NCI-H460 (cell line): Measurements from ENCODE around the gene GGA2. TPM values are rescaled to one million over a fixed set of nuclear protein-coding genes. Genes with fewer than 3 reads are reported as not detected.
"Not testable (repeated sequence)": the region's sequence is repeated elsewhere in the genome, so short reads cannot be mapped to it uniquely, and the experiment has no call there.

Experiments
- DNase-seq: peaks from one replicate; pipeline ENCODE4 v3.0.0-alpha.2; 2016; ENCODE audit warnings: low read depth; ENCODE audit errors: extremely low read depth
- total RNA-seq: library from RNA; depleted of rRNA; stranded (reverse); fragments of >200 nt; shearing (Covaris generic); gene quantifications from 2 replicates; pipeline ENCODE4 v1.2.3, GENCODE V29; 2014

Gene GGA2
- total RNA-seq, 1 experiment from 2014 or later, result 17.1 TPM

DNA sequence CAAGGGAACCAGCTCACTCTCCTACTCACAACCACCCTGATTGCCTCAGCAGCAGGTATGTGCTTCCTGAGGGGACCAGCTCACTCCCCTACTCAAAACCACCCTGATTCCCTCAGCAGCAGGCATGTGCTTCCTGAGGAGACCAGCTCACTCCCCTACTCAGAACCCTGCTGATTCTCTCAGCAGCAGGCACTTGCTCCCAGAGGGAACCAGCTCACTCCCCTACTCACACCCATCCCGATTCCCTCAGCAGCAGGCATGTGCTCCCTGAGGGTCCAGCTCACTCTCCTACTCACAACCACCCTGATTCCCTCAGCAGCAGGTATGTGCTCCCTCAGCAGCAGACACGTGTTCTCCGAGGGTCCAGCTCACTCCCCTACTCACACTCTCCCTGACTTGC, 31.2 kb downstream of the GGA2 start:
- no peak for DNase-seq

- no peak for DNase-seq
These were observed 31.7 kb downstream of the GGA2 start for GRCh38 chr16:23478566-23478965.

GRCh38 chr16:23476289-23476688, 34.0 kb downstream of the GGA2 start:
- DNase-seq, result no peak

DNA sequence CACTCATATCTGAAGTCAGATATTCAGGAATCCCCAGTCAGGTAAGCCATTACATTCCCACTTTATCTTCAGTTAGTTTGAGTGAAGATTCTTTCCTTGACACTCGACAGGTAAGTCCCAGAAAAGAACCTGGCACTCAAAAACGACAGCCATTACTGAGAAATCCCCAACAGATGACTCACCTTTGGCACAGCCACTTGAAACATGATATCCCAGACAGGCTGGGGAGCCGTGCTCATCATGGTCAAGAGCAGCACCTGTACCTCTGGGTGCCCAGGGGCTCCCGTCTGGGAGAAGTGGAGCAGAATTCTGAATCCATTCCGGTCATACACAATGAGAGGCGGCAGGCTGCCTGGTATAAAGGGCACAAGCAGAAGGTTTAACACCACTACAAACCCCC, 40.5 kb downstream of the GGA2 start:
- DNase-seq, result no peak

DNA sequence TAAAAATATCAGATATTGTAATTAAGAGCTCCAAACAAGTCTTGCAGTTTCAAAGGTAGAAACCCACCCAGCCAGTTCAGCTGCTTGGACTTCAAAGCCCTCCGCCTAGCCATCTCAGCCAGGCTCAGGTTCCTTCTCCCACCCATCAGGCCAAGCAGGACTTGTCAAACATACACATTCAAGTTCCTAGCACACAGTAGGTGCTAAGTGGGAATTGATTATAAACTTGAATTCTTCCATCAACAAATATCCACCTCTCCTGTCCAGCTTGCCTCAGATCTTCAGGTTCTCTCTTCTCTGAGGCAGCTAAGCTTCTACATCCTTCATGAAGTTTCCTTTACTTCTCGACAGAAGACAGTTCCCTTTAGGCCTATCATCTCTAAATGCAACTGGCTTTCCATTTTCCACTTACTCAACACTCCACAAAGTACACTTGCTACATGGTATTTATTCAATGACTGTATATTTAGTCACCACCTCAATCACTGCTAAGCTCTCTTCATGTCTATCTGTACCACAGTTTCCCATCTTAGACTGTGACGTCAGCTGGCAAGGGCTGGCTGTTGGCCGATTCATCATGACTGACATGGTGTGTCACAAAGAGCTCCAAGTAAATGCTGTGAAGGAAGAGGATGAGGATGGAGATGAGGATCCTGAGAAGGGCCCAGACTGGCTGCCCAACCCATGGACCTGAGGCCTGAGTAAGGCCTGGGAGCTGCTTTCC, 44.0 kb downstream of the GGA2 start:
- DNase-seq, result peak; percentile 48

DNA sequence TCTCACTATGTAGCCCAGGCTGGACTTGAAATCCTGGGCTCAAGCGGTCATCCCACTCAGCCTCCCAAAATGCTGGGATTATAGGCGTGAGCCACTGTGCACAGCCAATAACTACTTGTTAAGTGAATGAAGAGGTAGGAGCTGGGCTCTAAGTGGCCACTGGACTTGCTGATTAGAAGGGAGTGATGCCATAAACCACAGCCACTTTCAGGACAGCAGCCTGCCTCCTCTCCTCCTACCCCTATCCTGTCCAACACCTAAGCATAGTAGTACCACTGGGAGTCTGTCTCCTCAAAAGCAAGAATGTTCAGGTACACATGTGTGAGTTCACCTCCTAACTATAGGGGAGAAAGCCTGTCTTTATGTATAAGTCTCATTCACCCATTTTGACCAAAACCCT, 45.1 kb downstream of the GGA2 start:
- DNase-seq, result no peak

DNA sequence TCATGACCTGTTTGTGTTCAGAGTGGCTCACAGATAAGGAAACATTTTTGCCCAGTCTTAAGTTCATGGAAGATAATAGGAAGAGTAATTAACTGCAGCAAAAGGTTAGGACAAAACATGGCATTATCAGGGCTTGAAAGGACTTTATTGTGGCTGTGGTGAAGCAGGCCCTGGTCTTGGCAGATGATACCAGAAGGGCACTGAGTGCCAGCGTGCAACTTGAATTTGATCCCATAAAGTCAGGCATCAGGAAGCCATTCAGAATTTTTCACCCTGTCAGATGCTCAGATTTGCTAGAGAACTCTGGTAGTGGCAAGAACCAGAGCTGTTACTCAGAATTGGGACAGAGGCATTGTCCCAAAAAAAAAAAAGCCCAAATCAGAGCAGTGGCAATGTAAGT, 46.1 kb downstream of the GGA2 start:
- DNase-seq, result no peak

DNA sequence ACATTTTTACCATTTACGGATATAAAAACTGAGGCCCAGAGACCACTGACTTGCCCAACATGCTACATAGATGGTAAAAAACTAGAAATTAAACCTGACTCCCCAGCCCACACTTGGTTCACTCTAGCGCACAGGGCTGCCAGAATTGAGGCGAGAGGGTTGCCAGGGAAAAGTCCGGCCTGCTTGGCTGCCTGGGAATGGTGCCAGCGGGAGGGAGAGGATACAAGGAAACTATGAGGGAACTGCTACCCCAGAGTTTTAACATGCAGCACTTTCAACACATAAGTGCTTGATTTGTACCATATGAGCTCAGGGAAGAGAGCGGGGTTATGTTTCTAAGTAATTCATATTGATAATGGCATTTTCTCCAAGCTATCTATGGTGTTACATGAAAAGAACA, 47.3 kb downstream of the GGA2 start:
- not testable (repeated sequence) for DNase-seq

GRCh38 chr16:23453338-23454052, 56.8 kb downstream of the GGA2 start:
- no peak for DNase-seq

DNA sequence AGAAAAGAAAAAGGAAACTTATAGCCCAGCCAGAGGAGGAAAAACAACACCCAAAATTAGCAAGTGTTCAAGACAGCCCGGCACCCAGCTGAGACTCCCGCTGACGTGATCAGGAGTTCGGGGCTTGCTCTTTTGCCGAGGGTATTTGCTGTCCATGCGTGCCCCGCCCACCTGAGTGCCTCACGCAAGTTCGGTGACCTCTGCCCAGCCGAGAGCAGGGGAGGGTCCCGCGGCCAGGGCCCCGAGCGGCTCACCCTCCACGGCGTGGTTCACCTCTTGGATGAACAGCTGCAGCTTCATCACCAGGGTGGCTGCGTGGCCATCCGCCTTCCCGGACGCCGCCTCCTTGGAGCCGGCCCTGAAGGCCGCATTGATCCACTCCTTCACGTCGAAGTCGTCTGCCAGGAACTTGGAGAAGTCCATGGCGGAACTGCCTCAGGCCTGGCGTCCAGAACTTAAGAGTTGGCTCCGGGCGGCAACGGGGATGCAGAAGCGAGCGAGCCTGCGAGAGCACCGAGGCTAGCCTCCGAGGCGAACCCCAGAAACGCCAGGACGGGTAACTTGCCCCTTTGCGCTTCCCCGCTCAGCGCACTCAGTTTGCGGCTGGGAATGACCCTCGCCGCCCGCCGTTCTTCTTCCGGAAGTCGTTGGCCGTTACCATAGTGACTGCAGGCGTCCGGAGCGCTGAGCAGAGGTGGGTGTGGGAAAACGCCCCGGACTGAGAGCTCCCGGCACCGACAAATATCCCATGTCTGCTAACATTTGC, 57.5 kb downstream of the GGA2 start, which contains the start of gene COG7:
COG7 (minus strand) TSS at position 618 of the 766 bp plus-strand sequence; CDS start at position 423, 195 bp downstream.
- DNase-seq, result peak; percentile 77

GRCh38 chr16:23452221-23452571, 58.1 kb downstream of the GGA2 start:
- no peak for DNase-seq

GRCh38 chr16:23448392-23448791, 61.9 kb downstream of the GGA2 start:
- peak; percentile 47 for DNase-seq

DNA sequence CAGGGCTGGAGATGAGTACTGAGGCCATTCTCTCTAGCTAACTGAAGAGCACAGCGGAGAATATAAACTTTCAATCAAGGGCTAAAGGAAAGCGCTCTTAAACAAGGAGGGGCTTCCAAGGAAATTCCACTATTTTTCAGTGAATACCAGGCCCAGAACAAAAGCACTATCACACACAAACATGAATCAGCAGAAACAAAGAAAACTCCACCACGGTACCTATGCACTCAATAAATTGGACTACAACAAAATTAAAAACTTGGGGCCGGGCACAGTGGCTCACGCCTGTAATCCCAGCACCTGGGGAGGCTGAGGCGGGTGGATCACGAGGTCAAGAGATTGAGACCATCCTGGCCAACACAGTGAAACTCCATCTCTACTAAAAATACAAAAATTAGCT, 72.8 kb downstream of the GGA2 start:
- not testable (repeated sequence) for DNase-seq

DNA sequence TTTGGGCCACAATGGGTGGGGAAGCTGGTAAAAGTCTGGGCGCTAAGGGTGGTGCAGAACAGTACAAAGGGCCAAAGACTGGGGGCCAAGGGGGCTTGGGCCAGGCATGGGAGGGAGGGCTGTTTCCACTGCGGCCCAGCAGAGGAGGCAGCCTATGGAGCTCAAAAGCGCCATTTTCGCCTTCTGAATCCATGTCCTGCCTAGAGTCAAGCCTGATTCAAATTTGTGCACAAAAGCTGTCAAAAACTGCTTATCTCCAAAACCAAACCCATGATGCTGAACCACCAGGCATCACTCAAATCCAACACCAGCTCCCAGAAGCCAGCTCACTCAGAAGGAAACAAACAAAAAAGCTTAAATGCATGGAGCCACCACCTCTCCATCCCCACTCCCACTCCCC, 73.3 kb downstream of the GGA2 start:
- DNase-seq, result no peak

- peak; percentile 44 for DNase-seq
These were observed 74.8 kb downstream of the GGA2 start for GRCh38 chr16:23435500-23435899.

DNA sequence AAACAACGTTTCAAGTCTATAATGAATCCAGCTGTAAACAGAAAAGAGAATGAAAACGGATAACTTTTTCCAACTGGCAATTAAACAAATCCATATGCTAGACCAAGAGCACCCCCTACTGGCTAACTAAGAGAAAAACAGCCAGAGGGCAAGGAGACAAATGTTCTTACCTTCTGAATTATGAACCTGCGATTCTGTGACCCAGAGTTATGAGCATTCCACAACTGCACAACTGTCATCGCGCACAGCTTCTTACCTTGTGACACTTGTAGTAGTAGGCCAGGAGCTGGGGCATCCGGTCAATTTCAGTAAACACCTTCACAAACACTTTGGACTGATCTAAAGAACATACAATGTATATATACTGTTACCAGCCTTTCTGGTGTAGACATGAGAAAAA, 75.9 kb downstream of the GGA2 start:
- peak; percentile 75 for DNase-seq

DNA sequence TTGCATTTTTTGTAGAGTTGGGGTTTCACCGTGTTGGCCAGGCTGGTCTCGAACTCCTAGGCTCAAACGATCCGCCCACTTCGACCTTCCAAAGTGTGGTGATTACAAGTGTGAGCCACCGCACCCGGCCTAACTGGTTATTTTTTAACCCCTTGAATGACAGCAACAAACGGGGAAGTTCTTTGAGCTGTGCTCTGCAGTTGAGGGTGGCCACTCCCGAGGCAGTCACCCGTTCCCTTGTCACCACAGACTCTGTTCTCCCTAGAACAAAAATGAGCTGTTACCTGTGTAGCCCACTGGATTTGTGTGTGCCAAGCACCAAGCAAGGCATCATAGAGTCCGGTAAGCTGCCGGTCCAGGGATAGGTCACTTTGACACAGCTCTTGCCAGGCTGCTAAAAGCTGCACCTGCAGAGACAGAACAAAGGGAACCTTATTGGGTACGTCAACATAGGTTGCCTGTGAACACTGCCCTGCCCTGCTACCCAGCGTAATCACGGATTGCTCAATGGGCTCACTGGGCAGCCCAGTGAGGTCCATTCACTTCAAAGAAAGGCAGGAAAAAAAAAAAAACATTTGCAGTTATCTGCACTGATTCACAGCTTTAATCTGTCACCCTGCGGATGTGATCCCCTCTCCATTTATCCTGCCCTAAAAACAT, 76.9 kb downstream of the GGA2 start:
- no peak for DNase-seq

GRCh38 chr16:23432176-23433128, 77.8 kb downstream of the GGA2 start:
- DNase-seq, result no peak

DNA sequence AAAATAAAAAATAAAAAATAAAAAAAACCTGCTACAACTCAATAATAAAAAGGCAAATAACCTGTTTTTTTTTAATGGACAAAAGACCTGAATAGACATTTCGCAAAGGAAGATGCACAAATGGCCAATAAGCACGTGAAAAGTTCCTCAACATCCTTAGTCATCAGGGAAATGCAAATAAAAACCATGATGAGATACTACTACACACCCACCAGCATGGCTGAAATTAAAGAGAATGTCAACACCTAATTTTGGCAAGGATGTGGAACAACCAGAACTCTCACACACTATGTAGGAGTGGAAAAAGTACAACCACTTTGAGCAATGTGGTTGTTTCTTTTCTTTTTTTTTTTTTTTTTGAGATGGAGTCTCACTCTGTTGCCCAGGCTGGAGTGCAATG, 81.9 kb downstream of the GGA2 start:
- DNase-seq, result no peak
